Activated CD8-positive, alpha-beta memory T cell treated with anti-CD3 and anti-CD28 coated beads, Interleukin-2, amount 10 ng/mL, durations not matched to agents 7 days and 5 days (primary cell): ENCODE results near the gene HTRA1. TPM values are rescaled to one million over a fixed set of nuclear protein-coding genes. Genes with fewer than 3 reads are reported as not detected.
A peak's percentile ranks its signal among the peaks of the same experiment; 100 is the strongest.

Experiments
- ATAC-seq: fragments of 150-1000 bp; cut with Tn5 transposase; one replicate; pipeline ENCODE4 v1.10.0; 2021; ENCODE audit warnings: moderate library complexity
- CTCF ChIA-PET: fragments of 350-600 bp; sonication (Branson Sonifier 250); formaldehyde crosslinking; loops from one replicate; lab custom pipeline; 2021; ENCODE audit warnings: antibody characterized with exemption; lab: Charles Lee
- DNase-seq: peaks from one replicate; pipeline ENCODE4 v3.0.0-alpha.2; 2020
- H3K27ac Mint-ChIP-seq: one replicate; pipeline ENCODE4 v1.8.0; 2021; ENCODE audit warnings: mild to moderate bottlenecking, mixed read lengths
- H3K27me3 Mint-ChIP-seq: one replicate; pipeline ENCODE4 v1.8.0; 2021; ENCODE audit warnings: mixed read lengths
- H3K36me3 Mint-ChIP-seq: one replicate; pipeline ENCODE4 v1.8.0; 2021; ENCODE audit warnings: mild to moderate bottlenecking, mixed read lengths
- H3K4me1 Mint-ChIP-seq: one replicate; pipeline ENCODE4 v1.8.0; 2021; ENCODE audit warnings: mixed read lengths
- H3K4me3 Mint-ChIP-seq: one replicate; pipeline ENCODE4 v1.8.0; 2021; ENCODE audit warnings: mild to moderate bottlenecking, moderate library complexity, mixed read lengths
- H3K9me3 Mint-ChIP-seq: one replicate; pipeline ENCODE4 v1.8.0; 2022; ENCODE audit warnings: low read depth, mixed read lengths
- total RNA-seq, 2 experiments: library from RNA; stranded (reverse); gene quantifications; one replicate each; pipeline ENCODE4 v1.2.3, GENCODE V29; 2021

The HTRA1 gene
- total RNA-seq, 2 experiments from 2014 or later, result not detected

DNA sequence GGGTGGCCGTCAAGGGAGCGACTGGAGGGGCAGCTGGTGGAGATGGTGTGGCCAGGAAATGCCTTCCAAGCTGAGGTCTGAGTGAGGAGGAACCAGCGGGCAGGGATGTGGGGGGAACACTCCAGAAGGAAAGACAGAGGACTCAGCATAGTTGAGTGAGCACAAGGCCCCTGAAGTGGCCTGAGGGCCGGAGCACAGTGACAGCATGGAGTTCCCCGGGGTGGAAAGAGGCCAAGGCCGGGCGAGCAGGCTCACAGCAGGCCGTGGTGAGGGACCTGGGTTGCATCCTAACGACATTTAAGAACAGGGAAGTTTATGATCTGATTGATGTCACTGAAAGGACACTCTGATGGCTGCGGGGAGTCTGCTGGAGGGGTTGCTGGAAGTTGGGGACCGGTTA is 48.0 kb downstream of the HTRA1 start:
- Mint-ChIP-seq H3K4me3 (no peak overlapping the region), H3K36me3 (no peaks in the 10 kb centered on the region), H3K9me3 (no peaks in the 10 kb centered on the region), H3K4me1 (peaks cover 13% of the 10 kb centered on the region), H3K27me3 (peaks cover 8% of the 10 kb centered on the region), H3K27ac (no peak overlapping the region)
- ATAC-seq (no peak), DNase-seq (no peak)
- CTCF ChIA-PET, result interaction anchor here (2.2 kb wide), 1 partner anchor 57 kb away, joined by 8 read pairs; no protein-coding TSS in a partner anchor

GRCh38 chr10:122510326-122510725 is 49.0 kb downstream of the HTRA1 start:
- no peak for DNase-seq
- H3K36me3 Mint-ChIP-seq, result no peaks in the 10 kb centered on the region
- no peaks in the 10 kb centered on the region for H3K9me3 Mint-ChIP-seq
- H3K4me1 Mint-ChIP-seq, result peaks cover 21% of the 10 kb centered on the region
- H3K4me3 Mint-ChIP-seq, result no peak overlapping the region
- no peak for ATAC-seq
- CTCF ChIA-PET, result interaction anchor here (2.4 to 3.2 kb wide), 2 partner anchors 40 to 55 kb away, joined by 8 to 19 read pairs; no protein-coding TSS in a partner anchor
- peaks cover 10% of the 10 kb centered on the region for H3K27me3 Mint-ChIP-seq
- no peak overlapping the region for H3K27ac Mint-ChIP-seq

DNA sequence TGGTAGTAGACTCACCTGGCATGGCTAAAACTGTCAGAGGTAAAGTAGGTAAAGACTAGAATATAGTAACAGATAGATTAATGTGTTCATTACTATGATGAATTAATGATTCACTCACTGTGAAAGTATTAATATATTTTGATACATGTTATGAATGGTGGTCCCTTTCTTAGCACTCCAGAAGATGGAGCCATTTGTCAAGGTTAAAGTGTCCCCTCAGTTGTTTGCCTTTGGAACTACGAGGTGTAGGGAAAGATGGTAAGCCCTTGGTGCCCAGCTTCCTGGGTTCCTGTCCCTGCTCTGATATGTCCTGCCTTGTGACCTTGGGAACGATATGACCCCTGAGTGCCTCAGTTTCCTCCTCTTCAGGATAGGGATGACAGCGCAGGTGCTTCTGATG is 49.4 kb downstream of the HTRA1 start:
- peaks cover 25% of the 10 kb centered on the region for H3K4me1 Mint-ChIP-seq
- CTCF ChIA-PET, result interaction anchor here (1.3 to 3.2 kb wide), 3 partner anchors 30 to 55 kb away, joined by 3 to 19 read pairs (median 8); no protein-coding TSS in a partner anchor
- ATAC-seq (no peak), DNase-seq (no peak)
- no peak overlapping the region for H3K4me3 Mint-ChIP-seq
- no peak overlapping the region for H3K27ac Mint-ChIP-seq
- no peaks in the 10 kb centered on the region for H3K9me3 Mint-ChIP-seq
- H3K36me3 Mint-ChIP-seq, result no peaks in the 10 kb centered on the region
- H3K27me3 Mint-ChIP-seq, result peaks cover 10% of the 10 kb centered on the region

DNA sequence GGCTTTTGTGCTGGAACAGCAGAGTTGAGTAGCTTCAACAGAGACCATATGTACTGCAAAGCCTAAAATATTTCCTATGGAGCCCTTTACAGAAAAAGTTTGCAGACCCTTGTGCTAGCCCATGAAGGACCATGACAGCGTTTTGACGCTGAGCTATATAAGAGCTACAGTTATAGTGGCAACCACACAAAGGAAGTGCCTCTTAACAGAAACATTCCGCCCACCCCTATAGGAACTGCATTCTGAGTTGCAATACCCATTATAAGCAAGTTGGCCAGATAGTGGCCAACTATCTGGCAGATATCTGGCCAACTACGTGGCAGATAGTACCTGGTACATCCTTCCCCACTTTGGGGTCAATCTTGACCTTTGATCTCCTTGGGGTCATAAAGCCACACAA is 51.7 kb downstream of the HTRA1 start:
- Mint-ChIP-seq H3K4me1 (peaks cover 40% of the 10 kb centered on the region), H3K4me3 (no peak overlapping the region), H3K27ac (no peak overlapping the region), H3K9me3 (no peaks in the 10 kb centered on the region), H3K36me3 (no peaks in the 10 kb centered on the region), H3K27me3 (peaks cover 16% of the 10 kb centered on the region)
- CTCF ChIA-PET, result interaction anchor here (1.6 to 3.2 kb wide), 2 partner anchors 11 to 52 kb away, joined by 3 to 19 read pairs; no protein-coding TSS in a partner anchor
- no peak for DNase-seq
- no peak for ATAC-seq

DNA sequence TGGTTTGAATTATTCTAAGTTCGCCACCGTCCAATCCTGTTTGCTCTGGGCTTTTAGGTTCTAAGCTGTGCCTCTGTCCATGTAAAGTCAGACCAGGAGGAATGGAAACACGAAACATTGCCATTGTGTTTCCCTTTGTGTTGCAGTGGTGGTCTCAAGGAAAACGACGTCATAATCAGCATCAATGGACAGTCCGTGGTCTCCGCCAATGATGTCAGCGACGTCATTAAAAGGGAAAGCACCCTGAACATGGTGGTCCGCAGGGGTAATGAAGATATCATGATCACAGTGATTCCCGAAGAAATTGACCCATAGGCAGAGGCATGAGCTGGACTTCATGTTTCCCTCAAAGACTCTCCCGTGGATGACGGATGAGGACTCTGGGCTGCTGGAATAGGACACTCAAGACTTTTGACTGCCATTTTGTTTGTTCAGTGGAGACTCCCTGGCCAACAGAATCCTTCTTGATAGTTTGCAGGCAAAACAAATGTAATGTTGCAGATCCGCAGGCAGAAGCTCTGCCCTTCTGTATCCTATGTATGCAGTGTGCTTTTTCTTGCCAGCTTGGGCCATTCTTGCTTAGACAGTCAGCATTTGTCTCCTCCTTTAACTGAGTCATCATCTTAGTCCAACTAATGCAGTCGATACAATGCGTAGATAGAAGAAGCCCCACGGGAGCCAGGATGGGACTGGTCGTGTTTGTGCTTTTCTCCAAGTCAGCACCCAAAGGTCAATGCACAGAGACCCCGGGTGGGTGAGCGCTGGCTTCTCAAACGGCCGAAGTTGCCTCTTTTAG is 52.9 kb downstream of the HTRA1 start:
- no peak overlapping the region for H3K27ac Mint-ChIP-seq
- peaks cover 40% of the 10 kb centered on the region for H3K4me1 Mint-ChIP-seq
- no peak for ATAC-seq
- H3K9me3 Mint-ChIP-seq, result no peaks in the 10 kb centered on the region
- H3K36me3 Mint-ChIP-seq, result no peaks in the 10 kb centered on the region
- H3K4me3 Mint-ChIP-seq, result no peak overlapping the region
- CTCF ChIA-PET, result interaction anchor here (0.7 to 2.8 kb wide), 6 partner anchors 23 to 294 kb away, joined by 3 to 13 read pairs (median 4); no protein-coding TSS in a partner anchor
- DNase-seq, result no peak
- H3K27me3 Mint-ChIP-seq, result peaks cover 26% of the 10 kb centered on the region

GRCh38 chr10:122515022-122515424 is 53.7 kb downstream of the HTRA1 start:
- ATAC-seq, result no peak
- Mint-ChIP-seq H3K27me3 (peaks cover 28% of the 10 kb centered on the region), H3K36me3 (no peaks in the 10 kb centered on the region), H3K27ac (no peak overlapping the region), H3K4me1 (peaks cover 40% of the 10 kb centered on the region), H3K9me3 (no peaks in the 10 kb centered on the region), H3K4me3 (no peak overlapping the region)
- no peak for DNase-seq
- CTCF ChIA-PET, result interaction anchor here (1.0 to 2.8 kb wide), 7 partner anchors 21 to 216 kb away, joined by 3 to 13 read pairs (median 4); partner anchors contain the start of gene PLEKHA1

- CTCF ChIA-PET, result interaction anchor here (1.0 to 2.8 kb wide), 8 partner anchors 19 to 217 kb away, joined by 3 to 13 read pairs (median 6); partner anchors contain the start of gene PLEKHA1
- ATAC-seq (peak; percentile 85), DNase-seq (peak; percentile 88)
- Mint-ChIP-seq H3K9me3 (no peaks in the 10 kb centered on the region), H3K27ac (peak overlapping the region; percentile 10), H3K27me3 (peaks cover 30% of the 10 kb centered on the region), H3K4me3 (no peak overlapping the region), H3K4me1 (peaks cover 40% of the 10 kb centered on the region), H3K36me3 (no peaks in the 10 kb centered on the region)
Observed at GRCh38 chr10:122515588-122516231, 54.4 kb downstream of the HTRA1 start.

- Mint-ChIP-seq H3K4me3 (no peak overlapping the region), H3K9me3 (no peaks in the 10 kb centered on the region), H3K27ac (no peak overlapping the region), H3K4me1 (peaks cover 40% of the 10 kb centered on the region), H3K36me3 (no peaks in the 10 kb centered on the region), H3K27me3 (peaks cover 33% of the 10 kb centered on the region)
- ATAC-seq (no peak), DNase-seq (no peak)
- CTCF ChIA-PET, result interaction anchor here (2.2 to 2.8 kb wide), 2 partner anchors 26 to 49 kb away, joined by 9 to 10 read pairs; no protein-coding TSS in a partner anchor
Observed at GRCh38 chr10:122516734-122517133, 55.4 kb downstream of the HTRA1 start.

- H3K36me3 Mint-ChIP-seq, result no peaks in the 10 kb centered on the region
- ATAC-seq, result no peak
- H3K27me3 Mint-ChIP-seq, result peaks cover 51% of the 10 kb centered on the region
- H3K9me3 Mint-ChIP-seq, result no peaks in the 10 kb centered on the region
- H3K27ac Mint-ChIP-seq, result no peak overlapping the region
- H3K4me3 Mint-ChIP-seq, result no peak overlapping the region
- CTCF ChIA-PET, result interaction anchor here (0.9 kb wide), 1 partner anchor 15 kb away, joined by 3 read pairs; no protein-coding TSS in a partner anchor
- no peak for DNase-seq
- peaks cover 28% of the 10 kb centered on the region for H3K4me1 Mint-ChIP-seq
Observed at GRCh38 chr10:122519144-122519543, 57.8 kb downstream of the HTRA1 start.

- Mint-ChIP-seq H3K27ac (no peak overlapping the region), H3K27me3 (peaks cover 52% of the 10 kb centered on the region), H3K4me3 (no peak overlapping the region), H3K36me3 (no peaks in the 10 kb centered on the region), H3K9me3 (no peaks in the 10 kb centered on the region), H3K4me1 (peaks cover 23% of the 10 kb centered on the region)
- CTCF ChIA-PET, result no interaction called here
- DNase-seq, result no peak
- ATAC-seq, result no peak
Observed at GRCh38 chr10:122519873-122520272, 58.5 kb downstream of the HTRA1 start.

DNA sequence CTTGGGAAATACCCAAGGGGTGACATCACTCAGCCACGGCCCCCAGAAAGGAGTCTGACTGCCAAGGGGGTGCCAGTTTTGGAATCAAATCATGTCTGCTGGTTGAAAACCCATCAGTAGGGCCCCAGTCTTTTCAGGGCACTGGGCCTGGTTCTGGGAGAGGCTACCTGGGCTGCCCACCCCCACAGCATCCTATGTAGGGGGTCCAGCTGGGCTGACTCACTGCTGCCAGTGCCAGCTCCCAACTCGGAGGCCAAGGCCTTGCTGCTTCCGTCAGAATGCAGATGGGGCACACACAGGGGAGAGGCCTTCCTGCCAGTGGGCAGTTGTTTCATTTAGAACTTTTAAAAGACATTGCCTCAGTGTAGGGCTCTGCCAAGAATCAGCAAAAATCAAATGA is 59.7 kb downstream of the HTRA1 start:
- no peak for DNase-seq
- Mint-ChIP-seq H3K27ac (no peak overlapping the region), H3K36me3 (no peaks in the 10 kb centered on the region), H3K27me3 (peaks cover 56% of the 10 kb centered on the region), H3K4me3 (no peak overlapping the region), H3K9me3 (no peaks in the 10 kb centered on the region), H3K4me1 (peaks cover 12% of the 10 kb centered on the region)
- CTCF ChIA-PET, result no interaction called here
- ATAC-seq, result no peak

GRCh38 chr10:122524811-122525210 is 63.5 kb downstream of the HTRA1 start:
- no peak for DNase-seq
- no peak for ATAC-seq
- Mint-ChIP-seq H3K27ac (no peak overlapping the region), H3K36me3 (no peaks in the 10 kb centered on the region), H3K4me3 (no peak overlapping the region), H3K9me3 (no peaks in the 10 kb centered on the region), H3K4me1 (peaks cover 9% of the 10 kb centered on the region), H3K27me3 (peaks cover 47% of the 10 kb centered on the region)
- CTCF ChIA-PET, result interaction anchor here (0.7 to 1.3 kb wide), 4 partner anchors 12 to 44 kb away, joined by 3 to 7 read pairs (median 4); no protein-coding TSS in a partner anchor

GRCh38 chr10:122525788-122526187 is 64.4 kb downstream of the HTRA1 start:
- Mint-ChIP-seq H3K27ac (no peak overlapping the region), H3K9me3 (no peaks in the 10 kb centered on the region), H3K4me3 (no peak overlapping the region), H3K36me3 (no peaks in the 10 kb centered on the region), H3K4me1 (peaks cover 16% of the 10 kb centered on the region), H3K27me3 (peaks cover 49% of the 10 kb centered on the region)
- CTCF ChIA-PET, result interaction anchor here (1.3 kb wide), 2 partner anchors 40 to 43 kb away, joined by 4 to 7 read pairs; no protein-coding TSS in a partner anchor
- DNase-seq (no peak), ATAC-seq (no peak)
